ENCODE measurements around the gene CDH23.

DNA sequence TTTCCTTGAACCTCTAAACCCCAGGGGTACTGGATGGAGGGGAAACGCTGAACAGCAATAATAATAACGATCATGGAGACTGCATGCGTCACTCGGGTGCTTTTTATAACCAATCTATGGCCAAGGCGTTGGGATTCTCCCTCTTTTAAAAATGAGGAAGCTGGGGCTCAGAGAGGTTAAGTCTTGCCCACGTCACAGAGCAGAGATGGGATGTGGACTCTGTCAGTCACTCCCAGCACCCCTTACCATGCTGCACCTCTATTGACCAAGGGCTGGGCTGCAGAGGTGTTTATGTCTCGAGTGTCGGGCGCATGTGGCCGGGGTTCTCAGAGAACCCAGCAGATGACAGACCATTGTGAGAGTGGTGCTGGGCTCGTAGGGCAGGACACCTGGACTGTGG lies 129.9 kb downstream of the CDH23 start:
- TF ChIP-seq SAP30 (IDR thresholded peaks at IDR 0.05; ENCODE audit: borderline replicate concordance, insufficient read depth, low read depth, low read length, poor library complexity, severe bottlenecking) (no peak), KDM5B (IDR thresholded peaks at IDR 0.05; ENCODE audit: insufficient replicate concordance, low read depth, low read length) (no peak), SP1 (CRISPR knock-in tag; IDR thresholded peaks at IDR 0.05) (no peak), ELF4 (CRISPR knock-in tag; IDR thresholded peaks at IDR 0.05) (no peak), POLR2A (conservative IDR thresholded peaks at IDR 0.05) (no peak), ZNF354B (CRISPR knock-in tag; IDR thresholded peaks at IDR 0.05) (no peak)
- TF ChIP-seq, protein P1, sequence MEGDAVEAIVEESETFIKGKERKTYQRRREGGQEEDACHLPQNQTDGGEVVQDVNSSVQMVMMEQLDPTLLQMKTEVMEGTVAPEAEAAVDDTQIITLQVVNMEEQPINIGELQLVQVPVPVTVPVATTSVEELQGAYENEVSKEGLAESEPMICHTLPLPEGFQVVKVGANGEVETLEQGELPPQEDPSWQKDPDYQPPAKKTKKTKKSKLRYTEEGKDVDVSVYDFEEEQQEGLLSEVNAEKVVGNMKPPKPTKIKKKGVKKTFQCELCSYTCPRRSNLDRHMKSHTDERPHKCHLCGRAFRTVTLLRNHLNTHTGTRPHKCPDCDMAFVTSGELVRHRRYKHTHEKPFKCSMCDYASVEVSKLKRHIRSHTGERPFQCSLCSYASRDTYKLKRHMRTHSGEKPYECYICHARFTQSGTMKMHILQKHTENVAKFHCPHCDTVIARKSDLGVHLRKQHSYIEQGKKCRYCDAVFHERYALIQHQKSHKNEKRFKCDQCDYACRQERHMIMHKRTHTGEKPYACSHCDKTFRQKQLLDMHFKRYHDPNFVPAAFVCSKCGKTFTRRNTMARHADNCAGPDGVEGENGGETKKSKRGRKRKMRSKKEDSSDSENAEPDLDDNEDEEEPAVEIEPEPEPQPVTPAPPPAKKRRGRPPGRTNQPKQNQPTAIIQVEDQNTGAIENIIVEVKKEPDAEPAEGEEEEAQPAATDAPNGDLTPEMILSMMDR (IDR thresholded peaks at IDR 0.05 in 2 of 3, conservative IDR thresholded peaks at IDR 0.05 in 1 of 3; ENCODE audit: insufficient read depth in 2 of 3, low read depth in 1 of 3, low read length in 3 of 3): no peak
- TF ChIP-seq, protein P2, sequence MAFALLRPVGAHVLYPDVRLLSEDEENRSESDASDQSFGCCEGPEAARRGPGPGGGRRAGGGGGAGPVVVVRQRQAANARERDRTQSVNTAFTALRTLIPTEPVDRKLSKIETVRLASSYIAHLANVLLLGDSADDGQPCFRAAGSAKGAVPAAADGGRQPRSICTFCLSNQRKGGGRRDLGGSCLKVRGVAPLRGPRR (CRISPR knock-in tag; IDR thresholded peaks at IDR 0.05): no peak
